Measurements from ENCODE around the gene KCNH5. TPM values are rescaled to one million over a fixed set of nuclear protein-coding genes. Genes with fewer than 3 reads are reported as not detected.

The KCNH5 gene
- total RNA-seq, 4 donors from 2014 or later, result 0.04 to 0.27 (median 0.15) TPM

- ATAC-seq, result no peak
- Histone ChIP-seq H3K4me3 (no peak overlapping the region), H3K4me1 (no peaks in the 10 kb centered on the region), H3K36me3 (no peaks in the 10 kb centered on the region), H3K27me3 (no peaks in the 10 kb centered on the region), H3K9me3 (no peaks in the 10 kb centered on the region), H3K27ac (no peak overlapping the region)
- 11 to 18% methylated on average over 2 of the region's 2 CpGs for WGBS, 2 donors (ENCODE audit: low coverage in 1 of 2)
- TF ChIP-seq, protein P1, sequence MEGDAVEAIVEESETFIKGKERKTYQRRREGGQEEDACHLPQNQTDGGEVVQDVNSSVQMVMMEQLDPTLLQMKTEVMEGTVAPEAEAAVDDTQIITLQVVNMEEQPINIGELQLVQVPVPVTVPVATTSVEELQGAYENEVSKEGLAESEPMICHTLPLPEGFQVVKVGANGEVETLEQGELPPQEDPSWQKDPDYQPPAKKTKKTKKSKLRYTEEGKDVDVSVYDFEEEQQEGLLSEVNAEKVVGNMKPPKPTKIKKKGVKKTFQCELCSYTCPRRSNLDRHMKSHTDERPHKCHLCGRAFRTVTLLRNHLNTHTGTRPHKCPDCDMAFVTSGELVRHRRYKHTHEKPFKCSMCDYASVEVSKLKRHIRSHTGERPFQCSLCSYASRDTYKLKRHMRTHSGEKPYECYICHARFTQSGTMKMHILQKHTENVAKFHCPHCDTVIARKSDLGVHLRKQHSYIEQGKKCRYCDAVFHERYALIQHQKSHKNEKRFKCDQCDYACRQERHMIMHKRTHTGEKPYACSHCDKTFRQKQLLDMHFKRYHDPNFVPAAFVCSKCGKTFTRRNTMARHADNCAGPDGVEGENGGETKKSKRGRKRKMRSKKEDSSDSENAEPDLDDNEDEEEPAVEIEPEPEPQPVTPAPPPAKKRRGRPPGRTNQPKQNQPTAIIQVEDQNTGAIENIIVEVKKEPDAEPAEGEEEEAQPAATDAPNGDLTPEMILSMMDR (IDR thresholded peaks at IDR 0.05), result no peak
- TF ChIP-seq EP300 (IDR thresholded peaks at IDR 0.05) (no peak), POLR2AphosphoS5 (IDR thresholded peaks at IDR 0.05) (no peak), POLR2A (IDR thresholded peaks at IDR 0.05) (no peak)
These were observed 131.2 kb downstream of the KCNH5 start for GRCh38 chr14:62914025-62914424.

DNA sequence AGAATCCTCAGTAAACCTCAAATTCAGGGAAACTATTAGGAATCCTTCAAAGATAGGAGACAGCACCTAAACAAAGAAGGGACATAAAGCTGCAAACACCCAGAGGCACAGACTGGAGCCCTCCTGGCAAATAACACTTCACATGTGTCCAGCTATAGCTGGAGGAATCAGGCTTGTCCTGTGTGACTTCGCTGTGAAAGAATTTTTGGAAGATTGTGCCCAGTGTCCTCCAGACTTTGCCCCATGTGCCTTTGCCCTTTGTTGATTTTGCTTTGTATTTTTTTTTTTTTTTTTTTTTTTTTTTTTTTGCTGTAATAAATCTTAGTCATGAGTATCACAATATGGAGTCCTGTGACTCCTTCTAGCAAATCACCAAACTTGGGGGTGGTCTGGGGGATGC is 136.8 kb downstream of the KCNH5 start:
- Histone ChIP-seq H3K27ac (no peak overlapping the region), H3K36me3 (no peaks in the 10 kb centered on the region), H3K4me3 (no peak overlapping the region), H3K27me3 (no peaks in the 10 kb centered on the region), H3K4me1 (no peaks in the 10 kb centered on the region), H3K9me3 (no peaks in the 10 kb centered on the region)
- no peak for TF ChIP-seq POLR2A (IDR thresholded peaks at IDR 0.05)
- TF ChIP-seq, protein P1 (IDR thresholded peaks at IDR 0.05), result no peak
- no peak for ATAC-seq
- 73% methylated on average over 1 of the region's 1 CpG; no CpG with 5 or more reads in 1 of the 2 donors for WGBS, 2 donors (ENCODE audit: low coverage in 1 of 2)

DNA sequence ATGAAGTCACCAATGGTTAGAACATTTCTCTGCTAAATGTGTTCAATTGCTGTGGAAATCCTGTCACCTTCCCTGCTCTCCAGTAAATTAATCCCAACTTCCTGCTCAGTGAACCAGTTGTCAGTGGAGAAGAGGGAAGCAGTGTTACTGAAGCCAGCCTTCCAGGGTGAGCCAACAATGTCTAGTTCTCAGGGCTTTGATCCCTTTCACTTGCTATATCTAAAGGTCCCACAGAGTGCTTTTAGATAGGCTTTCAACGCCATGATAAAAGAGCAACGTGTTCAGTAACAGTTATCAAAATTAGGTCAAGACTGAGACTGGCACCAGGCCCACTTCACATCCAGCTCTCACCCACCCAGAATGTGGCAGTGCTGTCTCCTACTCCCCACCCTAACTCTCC is 139.7 kb downstream of the KCNH5 start:
- no peak for TF ChIP-seq POLR2A (IDR thresholded peaks at IDR 0.05)
- WGBS, 2 donors (ENCODE audit: low coverage in 1 of 2), result 83% methylated on average over 1 of the region's 2 CpGs; no CpG with 5 or more reads in 1 of the 2 donors
- no peak overlapping the region for H3K27ac ChIP-seq
- no peaks in the 10 kb centered on the region for H3K9me3 ChIP-seq
- H3K27me3 ChIP-seq, result no peaks in the 10 kb centered on the region
- no peaks in the 10 kb centered on the region for H3K36me3 ChIP-seq
- no peak overlapping the region for H3K4me3 ChIP-seq
- ATAC-seq, result no peak
- no peaks in the 10 kb centered on the region for H3K4me1 ChIP-seq

DNA sequence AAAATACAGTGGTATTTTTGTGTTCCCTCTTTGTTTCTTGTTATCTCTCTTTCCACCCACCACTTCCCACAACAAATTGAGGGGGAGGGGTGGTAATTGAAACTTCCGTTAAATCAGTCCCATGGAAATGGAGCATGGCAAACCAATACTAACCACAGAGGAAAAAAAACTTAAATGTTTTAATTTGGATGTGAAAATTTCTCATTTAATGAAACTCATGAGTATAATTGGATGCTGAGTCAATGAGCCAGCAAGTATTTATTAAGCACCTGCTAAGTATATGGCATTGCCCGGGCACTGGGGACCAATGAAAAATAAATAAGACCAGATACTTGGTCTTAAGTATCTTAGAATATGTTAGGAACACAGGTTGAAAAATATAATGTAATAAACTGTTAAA is 147.5 kb downstream of the KCNH5 start:
- Histone ChIP-seq H3K9me3 (no peaks in the 10 kb centered on the region), H3K36me3 (no peaks in the 10 kb centered on the region), H3K4me3 (no peak overlapping the region), H3K4me1 (no peaks in the 10 kb centered on the region), H3K27ac (no peak overlapping the region), H3K27me3 (no peaks in the 10 kb centered on the region)
- WGBS, 2 donors (ENCODE audit: low coverage in 1 of 2), result 48 to 64% methylated on average over 2 of the region's 2 CpGs
- TF ChIP-seq POLR2AphosphoS5 (IDR thresholded peaks at IDR 0.05) (no peak), POLR2A (IDR thresholded peaks at IDR 0.05) (no peak), EP300 (IDR thresholded peaks at IDR 0.05) (no peak)
- TF ChIP-seq, protein P1 (IDR thresholded peaks at IDR 0.05), result no peak
- ATAC-seq, result no peak

- no peak for ATAC-seq
- no peaks in the 10 kb centered on the region for H3K9me3 ChIP-seq
- no peaks in the 10 kb centered on the region for H3K4me1 ChIP-seq
- no peaks in the 10 kb centered on the region for H3K27me3 ChIP-seq
- no peak overlapping the region for H3K4me3 ChIP-seq
- 80 to 83% methylated on average over 1 of the region's 1 CpG for WGBS, 2 donors (ENCODE audit: low coverage in 1 of 2)
- no peak overlapping the region for H3K27ac ChIP-seq
- TF ChIP-seq EP300 (IDR thresholded peaks at IDR 0.05), result no peak
- TF ChIP-seq, protein P1 (IDR thresholded peaks at IDR 0.05), result no peak
- no peak for TF ChIP-seq POLR2A (IDR thresholded peaks at IDR 0.05)
- TF ChIP-seq POLR2AphosphoS5 (IDR thresholded peaks at IDR 0.05), result no peak
- no peaks in the 10 kb centered on the region for H3K36me3 ChIP-seq
These were observed 148.3 kb downstream of the KCNH5 start for GRCh38 chr14:62896932-62897456.
